Right atrium auricular region (tissue), 2 donors: ENCODE data around the gene STPG4. TPM values are rescaled to one million over a fixed set of nuclear protein-coding genes. Genes with fewer than 3 reads are reported as not detected.
A peak's percentile ranks its signal among the peaks of the same experiment; 100 is the strongest.

Experiments
- DNase-seq: peaks from one replicate; pipeline ENCODE4 v3.0.0-alpha.2; 2019; ENCODE audit warnings: low spot score
- H3K27ac ChIP-seq, 2 donors: fragments of 200-600 bp; sonication (generic); 1 replicate in 1 of 2; 2 replicates in 1 of 2; pipeline ENCODE4 v1.5.1; 2016 to 2019
- H3K27me3 ChIP-seq, 2 donors: fragments of 200-600 bp; sonication (generic); one replicate each; pipeline versions ENCODE4 v1.5.1 to v1.6.0; 2017 to 2019
- H3K36me3 ChIP-seq: fragments of 200-600 bp; sonication (generic); one replicate; pipeline ENCODE4 v1.5.1; 2016
- H3K4me1 ChIP-seq, 2 donors: fragments of 200-600 bp; sonication (generic); one replicate each; pipeline versions ENCODE4 v1.5.1 to v1.6.0; 2017 to 2019
- H3K4me3 ChIP-seq, 2 donors: fragments of 200-600 bp; sonication (generic); 1 replicate in 1 of 2; 2 replicates in 1 of 2; pipeline ENCODE4 v1.5.1; 2017 to 2019; ENCODE audit warnings: mild to moderate bottlenecking in 1 of 2, moderate library complexity in 1 of 2
- H3K9me3 ChIP-seq, 2 donors: fragments of 200-600 bp; sonication (generic); one replicate each; pipeline ENCODE4 v1.5.1; 2019
- CTCF ChIP-seq, 2 donors: fragments of 200-600 bp; sonication (generic); IDR thresholded peaks; one replicate each; pipeline ENCODE4 v1.5.1; 2019; ENCODE audit warnings: antibody characterized with exemption in 2 of 2
- total RNA-seq, 2 donors: library from RNA; depleted of rRNA; stranded (reverse); fragments of >200 nt; gene quantifications; one replicate each; pipeline ENCODE4 v1.1.0, GENCODE V29; 2016

STPG4 gene
- total RNA-seq, 2 donors from 2014 or later: not detected

- no peak for TF ChIP-seq CTCF (IDR thresholded peaks at IDR 0.05)
- DNase-seq: no peak
- no peak overlapping the region for H3K4me3 ChIP-seq
- H3K27ac ChIP-seq: peak overlapping the region; percentile 88 to 93
- H3K36me3 ChIP-seq: no peaks in the 10 kb centered on the region
- H3K4me1 ChIP-seq: peaks cover 0 to 98% of the 10 kb centered on the region in 2 donors
- H3K9me3 ChIP-seq: no peaks in the 10 kb centered on the region
- no peaks in the 10 kb centered on the region for H3K27me3 ChIP-seq
These were observed 85.4 kb downstream of the STPG4 start for GRCh38 chr2:47069628-47070154.

GRCh38 chr2:47068981-47069627 lies 86.0 kb downstream of the STPG4 start:
- H3K4me3 ChIP-seq: no peak overlapping the region
- no peak for TF ChIP-seq CTCF (IDR thresholded peaks at IDR 0.05)
- H3K4me1 ChIP-seq: peaks cover 0 to 97% of the 10 kb centered on the region in 2 donors
- H3K9me3 ChIP-seq: no peaks in the 10 kb centered on the region
- peak overlapping the region; percentile 88 to 93 for H3K27ac ChIP-seq
- no peaks in the 10 kb centered on the region for H3K27me3 ChIP-seq
- H3K36me3 ChIP-seq: no peaks in the 10 kb centered on the region
- no peak for DNase-seq

GRCh38 chr2:47067788-47068407 lies 87.2 kb downstream of the STPG4 start:
- Histone ChIP-seq H3K4me3 (no peak overlapping the region), H3K4me1 (peaks cover 0 to 97% of the 10 kb centered on the region in 2 donors), H3K27ac (peak overlapping the region; percentile 88 to 93), H3K36me3 (no peaks in the 10 kb centered on the region), H3K27me3 (no peaks in the 10 kb centered on the region), H3K9me3 (no peaks in the 10 kb centered on the region)
- no peak for TF ChIP-seq CTCF (IDR thresholded peaks at IDR 0.05)
- DNase-seq: no peak

- Histone ChIP-seq H3K4me1 (peaks cover 0 to 92% of the 10 kb centered on the region in 2 donors), H3K27ac (peak overlapping the region; percentile 44 to 93), H3K4me3 (no peak overlapping the region), H3K27me3 (no peaks in the 10 kb centered on the region), H3K9me3 (no peaks in the 10 kb centered on the region), H3K36me3 (peaks cover under 1% of the 10 kb centered on the region)
- no peak for TF ChIP-seq CTCF (IDR thresholded peaks at IDR 0.05)
- DNase-seq: no peak
These were observed 89.2 kb downstream of the STPG4 start for GRCh38 chr2:47065771-47066380.

GRCh38 chr2:47065343-47065742 lies 89.8 kb downstream of the STPG4 start:
- Histone ChIP-seq H3K4me1 (peaks cover 0 to 87% of the 10 kb centered on the region in 2 donors), H3K27ac (peak overlapping the region; percentile 44 to 93)
- TF ChIP-seq CTCF (IDR thresholded peaks at IDR 0.05): no peak

More at GRCh38 chr2:47065343-47065742, 89.8 kb downstream of the STPG4 start:
- peaks cover 5% of the 10 kb centered on the region for H3K36me3 ChIP-seq
- H3K9me3 ChIP-seq: no peaks in the 10 kb centered on the region
- H3K4me3 ChIP-seq: no peak overlapping the region
- H3K27me3 ChIP-seq: no peaks in the 10 kb centered on the region
- DNase-seq: no peak
